Esophagus (tissue), 2 donors: ENCODE measurements around the gene ACTL10. TPM values are rescaled to one million over a fixed set of nuclear protein-coding genes. Genes with fewer than 3 reads are reported as not detected.
"Not testable (repeated sequence)": the region's sequence is repeated elsewhere in the genome, so short reads cannot be mapped to it uniquely, and the experiment has no call there.

ENCODE experiments used
- H3K27ac ChIP-seq, 2 donors: one replicate each; pipeline ENCODE4 v1.5.1; 2013; ENCODE audit warnings: low read depth in 2 of 2, mild to moderate bottlenecking in 2 of 2, inconsistent platforms in 1 of 2, low read length in 1 of 2, moderate library complexity in 1 of 2
- H3K27me3 ChIP-seq, 2 donors: one replicate each; pipeline ENCODE4 v1.6.1; 2013; ENCODE audit warnings: low read length in 2 of 2, control low read depth in 1 of 2, mild to moderate bottlenecking in 1 of 2; ENCODE audit not compliant: insufficient read depth in 2 of 2, control insufficient read depth in 1 of 2
- H3K36me3 ChIP-seq, 2 donors: one replicate each; pipeline ENCODE4 v1.6.1; 2013; ENCODE audit warnings: low read length in 1 of 2; ENCODE audit not compliant: control insufficient read depth in 2 of 2, insufficient read depth in 2 of 2
- H3K4me1 ChIP-seq, 2 donors: one replicate each; pipeline ENCODE4 v1.6.1; 2013; ENCODE audit warnings: low read length in 1 of 2; ENCODE audit not compliant: control insufficient read depth in 2 of 2, insufficient read depth in 2 of 2
- H3K4me3 ChIP-seq, 2 donors: one replicate each; pipeline ENCODE4 v1.5.1; 2013; ENCODE audit warnings: low read length in 2 of 2, mild to moderate bottlenecking in 2 of 2, low read depth in 1 of 2, moderate library complexity in 1 of 2
- H3K9me3 ChIP-seq, 2 donors: one replicate each; pipeline ENCODE4 v1.6.1; 2013; ENCODE audit warnings: mild to moderate bottlenecking in 2 of 2, low read depth in 1 of 2, low read length in 1 of 2, moderate library complexity in 1 of 2; ENCODE audit not compliant: control insufficient read depth in 2 of 2, insufficient read depth in 1 of 2
- WGBS, 2 donors: extraction: QIAGEN DNeasy Blood & Tissue Kit; methylation state at CpG; one replicate each; pipeline ENCODE4 v1.1.7; 2013; 5-methylcytosine and 5-hydroxymethylcytosine counted together
- polyA plus RNA-seq, 2 donors: library from polyadenylated mRNA; stranded (reverse); fragments of 200-250 nt; gene quantifications; one replicate each; pipeline ENCODE4 v1.2.3, GENCODE V29; 2013
- donor health status: healthy with polysubstance abuse.
- donor health status: Bipolar disorder and iron deficiency.

ACTL10 gene
- polyA plus RNA-seq, 2 donors = 1.4 to 2.8 TPM

DNA sequence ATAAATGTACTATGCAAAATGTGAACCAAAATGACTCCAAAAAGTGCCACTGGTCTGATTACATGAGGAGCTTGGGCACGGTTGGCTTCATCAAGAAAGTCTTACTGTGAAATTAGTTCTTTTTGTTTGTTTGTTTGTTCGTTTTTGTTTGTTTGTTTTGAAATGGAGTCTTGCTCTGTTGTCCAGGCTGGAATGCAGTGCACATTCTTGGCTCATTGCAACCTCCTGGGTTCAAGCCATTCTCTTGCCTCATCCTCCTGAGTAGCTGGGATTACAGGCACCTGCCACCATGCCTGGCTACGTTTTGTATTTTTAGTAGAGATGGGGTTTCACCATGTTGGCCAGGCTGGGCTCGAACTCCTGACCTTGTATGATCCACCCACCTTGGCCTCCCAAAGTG, 34.8 kb upstream of the ACTL10 start:
- not testable (repeated sequence) for H3K4me3 ChIP-seq, H3K9me3 ChIP-seq, H3K27ac ChIP-seq, H3K27me3 ChIP-seq, H3K4me1 ChIP-seq
- peaks cover 8 to 19% of the 10 kb centered on the region in 2 donors for H3K36me3 ChIP-seq
- WGBS, 2 donors = 86 to 88% methylated on average over 4 of the region's 4 CpGs

DNA sequence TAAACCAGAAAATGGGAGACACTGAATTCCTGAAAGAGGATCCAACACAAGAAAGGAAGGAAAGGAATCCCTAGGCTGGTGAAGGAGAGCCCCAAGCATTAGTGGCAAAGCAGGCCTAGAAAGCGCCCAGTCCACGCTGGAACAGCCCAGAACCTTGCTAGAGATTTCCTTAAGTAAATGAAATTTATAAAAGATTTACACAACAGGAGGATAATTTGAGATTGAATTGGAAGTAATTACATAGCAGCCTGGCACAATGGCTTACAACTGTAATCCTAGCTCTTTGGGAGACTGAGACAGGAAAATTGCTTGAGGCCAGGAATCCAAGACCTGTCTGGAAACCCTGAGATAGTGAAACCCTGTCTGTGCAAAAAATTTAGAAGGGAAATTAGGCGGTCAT, 31.4 kb upstream of the ACTL10 start:
- Histone ChIP-seq H3K27me3 (no peaks in the 10 kb centered on the region), H3K4me3 (no peak overlapping the region), H3K36me3 (peaks cover 6 to 16% of the 10 kb centered on the region in 2 donors), H3K4me1 (no peaks in the 10 kb centered on the region), H3K9me3 (no peaks in the 10 kb centered on the region), H3K27ac (no peak overlapping the region)
- 96 to 99% methylated on average over 3 of the region's 3 CpGs for WGBS, 2 donors

DNA sequence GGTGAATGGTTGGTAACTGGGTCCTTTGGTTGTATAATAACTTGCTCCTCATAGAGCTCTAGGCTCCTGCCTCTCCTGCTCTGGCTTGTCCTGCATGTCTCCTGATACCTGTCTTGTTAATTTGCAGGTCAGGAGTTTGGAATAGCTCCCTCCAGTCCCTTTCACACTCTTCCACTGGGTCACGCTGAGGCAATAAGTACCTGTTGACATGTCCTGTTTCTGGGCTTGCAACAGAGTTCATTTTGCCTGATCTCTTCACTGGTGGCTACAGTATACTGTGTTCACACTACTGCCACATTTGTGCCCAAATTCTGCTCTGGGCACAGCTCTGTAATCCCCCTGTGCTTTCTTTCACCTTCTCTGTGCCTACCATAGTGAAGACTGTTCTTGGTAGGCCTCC, 30.0 kb upstream of the ACTL10 start:
- peaks cover 6 to 15% of the 10 kb centered on the region in 2 donors for H3K36me3 ChIP-seq
- no peak overlapping the region for H3K4me3 ChIP-seq
- H3K27ac ChIP-seq = no peak overlapping the region
- 94 to 95% methylated on average over 1 of the region's 1 CpG for WGBS, 2 donors
- no peaks in the 10 kb centered on the region for H3K4me1 ChIP-seq
- no peaks in the 10 kb centered on the region for H3K9me3 ChIP-seq
- no peaks in the 10 kb centered on the region for H3K27me3 ChIP-seq

DNA sequence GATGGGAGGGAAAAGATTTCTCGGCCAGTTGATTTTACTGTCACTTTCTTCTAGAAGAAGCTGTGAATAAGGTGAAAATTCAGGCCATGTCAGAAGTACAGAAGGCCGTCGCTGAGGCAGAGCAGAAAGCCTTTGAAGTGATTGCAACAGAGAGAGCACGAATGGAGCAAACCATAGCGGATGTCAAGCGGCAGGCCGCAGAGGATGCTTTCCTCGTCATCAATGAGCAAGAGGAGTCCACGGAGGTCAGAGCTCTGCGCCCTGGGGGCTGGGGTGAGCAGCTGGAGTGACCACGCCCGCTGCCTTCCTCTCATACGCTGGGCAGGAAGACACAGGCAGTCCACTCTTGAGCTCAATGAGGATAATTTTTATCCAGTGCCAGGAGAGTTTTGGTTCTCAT, 26.5 kb upstream of the ACTL10 start:
- Histone ChIP-seq H3K4me1 (no peaks in the 10 kb centered on the region), H3K9me3 (no peaks in the 10 kb centered on the region), H3K4me3 (no peak overlapping the region), H3K27ac (no peak overlapping the region), H3K27me3 (no peaks in the 10 kb centered on the region), H3K36me3 (peaks cover 6 to 26% of the 10 kb centered on the region in 2 donors)
- WGBS, 2 donors = 80 to 83% methylated on average over 13 of the region's 13 CpGs

DNA sequence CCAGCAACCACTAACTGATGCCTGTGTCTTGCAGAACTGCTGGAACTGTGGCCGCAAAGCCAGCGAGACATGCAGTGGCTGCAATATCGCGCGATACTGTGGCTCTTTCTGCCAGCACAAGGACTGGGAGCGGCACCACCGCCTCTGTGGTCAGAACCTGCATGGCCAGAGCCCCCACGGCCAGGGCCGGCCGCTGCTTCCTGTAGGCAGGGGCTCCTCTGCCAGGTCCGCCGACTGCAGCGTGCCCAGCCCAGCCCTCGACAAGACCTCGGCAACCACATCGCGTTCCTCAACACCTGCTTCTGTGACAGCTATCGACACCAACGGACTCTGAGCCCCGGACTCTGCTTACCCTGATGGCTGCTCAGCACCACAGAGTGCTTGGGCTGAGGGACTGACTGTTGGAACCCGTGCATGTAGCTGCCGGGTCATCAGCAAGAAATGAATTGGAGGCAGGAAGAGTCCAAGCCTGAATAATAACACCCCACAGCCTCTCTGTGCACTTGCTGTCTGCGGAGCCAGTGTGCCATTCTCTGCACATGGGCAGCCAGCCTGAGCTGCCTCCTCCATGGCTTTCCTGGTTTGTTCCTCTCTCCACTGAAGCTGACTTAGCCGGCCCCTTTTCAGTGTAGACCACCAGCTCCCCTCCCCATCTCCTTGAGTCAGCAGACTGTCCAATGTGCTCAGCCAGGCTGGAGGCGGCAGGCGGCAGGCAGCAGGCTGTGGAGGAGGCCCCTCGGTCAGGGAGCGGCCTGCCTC, 22.3 kb upstream of the ACTL10 start:
- peaks cover 10 to 18% of the 10 kb centered on the region in 2 donors for H3K4me1 ChIP-seq
- H3K27me3 ChIP-seq = no peaks in the 10 kb centered on the region
- 92 to 94% methylated on average over 28 of the region's 28 CpGs for WGBS, 2 donors
- H3K36me3 ChIP-seq = peaks cover 6 to 17% of the 10 kb centered on the region in 2 donors
- H3K4me3 ChIP-seq = no peak overlapping the region
- no peaks in the 10 kb centered on the region for H3K9me3 ChIP-seq
- no peak overlapping the region for H3K27ac ChIP-seq

DNA sequence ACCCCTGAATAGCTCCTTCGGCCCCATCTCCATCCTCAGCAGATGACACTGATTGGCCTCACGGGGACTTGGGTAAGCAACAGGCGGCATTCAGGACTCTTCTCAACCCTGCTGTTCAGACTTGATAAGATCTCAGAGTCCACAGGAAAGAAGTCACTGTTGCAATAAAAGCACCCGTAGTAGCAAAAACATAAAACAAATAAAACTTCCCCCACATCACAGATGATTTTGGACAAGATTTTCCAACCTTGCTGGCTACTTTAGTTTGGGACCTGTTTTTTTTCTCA, 21.7 kb upstream of the ACTL10 start:
- no peak overlapping the region for H3K27ac ChIP-seq
- H3K36me3 ChIP-seq = peaks cover 4 to 14% of the 10 kb centered on the region in 2 donors
- 78 to 82% methylated on average over 4 of the region's 4 CpGs for WGBS, 2 donors
- H3K9me3 ChIP-seq = no peaks in the 10 kb centered on the region
- no peak overlapping the region for H3K4me3 ChIP-seq
- peaks cover 13 to 21% of the 10 kb centered on the region in 2 donors for H3K4me1 ChIP-seq
- H3K27me3 ChIP-seq = no peaks in the 10 kb centered on the region

DNA sequence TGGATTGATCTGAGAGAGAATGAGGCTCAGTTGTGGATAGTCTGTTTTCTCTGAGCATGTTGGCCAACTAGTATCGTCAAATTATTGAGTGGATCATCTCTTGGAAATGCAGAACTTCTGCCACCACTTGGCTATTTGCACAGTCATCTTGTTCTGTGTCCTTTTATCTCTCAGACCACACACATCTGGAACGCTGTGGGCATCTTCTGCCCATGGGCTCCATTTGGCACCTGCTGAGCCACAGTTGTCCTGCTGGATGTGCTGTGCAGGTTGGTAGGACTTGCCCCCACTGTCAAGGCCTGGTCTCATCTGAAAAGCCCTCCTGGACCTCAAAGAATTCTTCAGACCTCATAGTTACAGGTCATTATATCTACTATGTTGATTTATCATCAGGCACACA, 21.3 kb upstream of the ACTL10 start:
- Histone ChIP-seq H3K9me3 (no peaks in the 10 kb centered on the region), H3K4me3 (no peak overlapping the region), H3K27me3 (no peaks in the 10 kb centered on the region), H3K4me1 (peaks cover 15 to 25% of the 10 kb centered on the region in 2 donors), H3K36me3 (peaks cover 4 to 11% of the 10 kb centered on the region in 2 donors), H3K27ac (no peak overlapping the region)
- 87 to 92% methylated on average over 2 of the region's 2 CpGs for WGBS, 2 donors

DNA sequence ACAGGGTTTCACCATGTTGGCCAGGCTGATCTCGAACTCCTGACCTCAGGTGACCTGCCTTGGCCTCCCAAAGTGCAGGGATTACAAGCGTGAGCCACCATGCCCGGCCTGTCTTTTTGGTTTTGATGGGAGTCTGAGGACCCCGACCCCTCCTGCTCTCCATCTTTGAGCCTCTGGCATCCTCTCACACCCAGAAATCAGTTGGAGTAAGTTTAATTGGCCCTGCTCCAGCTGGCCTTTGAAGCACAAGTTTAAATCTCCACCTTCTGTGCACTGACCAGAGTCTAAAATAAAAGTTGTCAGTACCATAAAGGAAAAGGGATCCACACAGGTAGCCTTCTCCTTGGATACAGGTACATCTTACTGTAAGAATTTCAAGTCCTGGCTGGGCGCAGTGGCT, 20.6 kb upstream of the ACTL10 start:
- Histone ChIP-seq H3K36me3 (peaks cover 4 to 10% of the 10 kb centered on the region in 2 donors), H3K9me3 (no peaks in the 10 kb centered on the region), H3K4me3 (no peak overlapping the region), H3K27ac (no peak overlapping the region), H3K4me1 (peaks cover 16 to 27% of the 10 kb centered on the region in 2 donors), H3K27me3 (no peaks in the 10 kb centered on the region)
- WGBS, 2 donors = 90 to 95% methylated on average over 5 of the region's 5 CpGs

DNA sequence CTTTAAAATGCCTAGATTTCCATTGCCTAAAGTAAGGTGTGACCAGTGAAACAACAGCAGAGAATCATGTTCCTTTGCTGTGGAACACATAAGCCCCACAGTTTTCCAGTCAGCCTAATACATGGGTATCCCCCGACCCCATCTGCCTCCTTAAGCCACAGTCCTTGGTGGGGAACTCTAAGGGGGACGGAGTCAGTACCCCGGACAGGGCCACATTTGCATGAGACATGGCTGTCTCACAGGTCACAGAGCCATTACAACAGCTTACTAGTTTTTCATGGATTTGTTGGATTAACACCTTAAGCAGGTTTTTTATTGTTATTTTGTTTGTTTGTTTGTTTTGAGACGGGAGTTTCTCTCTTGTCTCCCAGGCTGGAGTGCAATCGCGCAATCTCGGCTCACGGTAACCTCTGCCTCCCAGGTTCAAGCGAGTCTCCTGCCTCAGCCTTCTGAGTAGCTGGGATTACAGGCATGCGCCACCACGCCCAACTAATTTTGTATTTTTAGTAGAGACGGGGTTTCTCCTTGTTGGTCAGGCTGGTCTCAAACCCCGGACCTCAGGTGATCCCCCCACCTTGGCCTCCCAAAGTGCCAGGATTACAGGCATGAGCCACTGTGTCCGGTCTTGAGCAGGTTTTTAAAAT, 19.7 kb upstream of the ACTL10 start:
- not testable (repeated sequence) for H3K4me3 ChIP-seq, H3K27me3 ChIP-seq, H3K9me3 ChIP-seq
- WGBS, 2 donors = 54 to 62% methylated on average over 14 of the region's 14 CpGs
- peak overlapping the region; percentile 87 to 90 for H3K27ac ChIP-seq
- peaks cover 17 to 29% of the 10 kb centered on the region in 2 donors for H3K4me1 ChIP-seq
- peaks cover 0 to 10% of the 10 kb centered on the region in 2 donors for H3K36me3 ChIP-seq
